HepG2 (cell line): ENCODE measurements around the gene IFT172. TPM values are rescaled to one million over a fixed set of nuclear protein-coding genes. Genes with fewer than 3 reads are reported as not detected.
A peak's percentile ranks its signal among the peaks of the same experiment; 100 is the strongest.

Experiments
- CCAR2 ChIP-seq: fragments of 200-400 bp; formaldehyde crosslinking; optimal IDR thresholded peaks from 2 replicates; pipeline ENCODE3; 2018; ENCODE audit warnings: low read depth, mild to moderate bottlenecking, low read length, moderate library complexity
- FOSL2 ChIP-seq: sonication (generic); formaldehyde crosslinking; IDR thresholded peaks from 2 replicates; pipeline ENCODE4 v1.4.0; 2020; ENCODE audit warnings: missing genetic modification reagents
- NFATC3 ChIP-seq: sonication (generic); formaldehyde crosslinking; IDR thresholded peaks from 2 replicates; pipeline ENCODE4 v1.5.1; 2020; ENCODE audit warnings: mild to moderate bottlenecking, missing genetic modification reagents
- PATZ1 ChIP-seq: sonication (generic); formaldehyde crosslinking; IDR thresholded peaks from 2 replicates; pipeline ENCODE4 v1.4.0; 2020; ENCODE audit warnings: missing genetic modification reagents
- TEAD2 ChIP-seq: sonication (generic); formaldehyde crosslinking; IDR thresholded peaks from 2 replicates; pipeline ENCODE4 v1.9.0; 2021; ENCODE audit warnings: missing genetic modification reagents
- ZBTB26 ChIP-seq: IDR thresholded peaks from 2 replicates; pipeline ENCODE4 v1.6.1; 2016; ENCODE audit warnings: missing compliant biosample characterization, missing genetic modification reagents, borderline replicate concordance
- ZBTB8A ChIP-seq: sonication (generic); formaldehyde crosslinking; IDR thresholded peaks from 2 replicates; pipeline ENCODE4 v1.4.0; 2020; ENCODE audit warnings: mild to moderate bottlenecking, low read depth, missing genetic modification reagents, borderline replicate concordance
- ZNF138 ChIP-seq: sonication (generic); formaldehyde crosslinking; IDR thresholded peaks from 2 replicates; pipeline ENCODE4 v1.5.0; 2020; ENCODE audit warnings: mild to moderate bottlenecking, low read depth, missing genetic modification reagents
- ZNF232 ChIP-seq: sonication (generic); formaldehyde crosslinking; IDR thresholded peaks from 2 replicates; pipeline ENCODE4 v1.4.0; 2020; ENCODE audit warnings: missing genetic modification reagents, borderline replicate concordance
- ZNF30 ChIP-seq: sonication (generic); formaldehyde crosslinking; IDR thresholded peaks from 2 replicates; pipeline ENCODE4 v1.5.0; 2020; ENCODE audit warnings: mild to moderate bottlenecking, missing genetic modification reagents
- ZNF407 ChIP-seq: sonication (generic); formaldehyde crosslinking; IDR thresholded peaks from one replicate; pipeline ENCODE4 v1.5.1; 2020; ENCODE audit warnings: mild to moderate bottlenecking, missing genetic modification reagents; ENCODE audit errors: not compliant biosample characterization
- ZNF510 ChIP-seq: sonication (generic); formaldehyde crosslinking; IDR thresholded peaks from 2 replicates; pipeline ENCODE4 v1.4.0; 2020; ENCODE audit warnings: low read depth, mild to moderate bottlenecking, missing genetic modification reagents
- ZNF597 ChIP-seq: sonication (generic); formaldehyde crosslinking; IDR thresholded peaks from 2 replicates; pipeline ENCODE4 v1.5.0; 2020; ENCODE audit warnings: missing genetic modification reagents
- ZNF704 ChIP-seq: sonication (generic); formaldehyde crosslinking; IDR thresholded peaks from 2 replicates; pipeline ENCODE4 v1.8.1; 2023; ENCODE audit warnings: mild to moderate bottlenecking, inconsistent platforms, moderate library complexity, missing genetic modification reagents, borderline replicate concordance
- ZNF75D ChIP-seq: sonication (generic); formaldehyde crosslinking; IDR thresholded peaks from 2 replicates; pipeline ENCODE4 v1.8.1; 2023; ENCODE audit warnings: missing genetic modification reagents, mild to moderate bottlenecking, borderline replicate concordance
- ZSCAN25 ChIP-seq: sonication (generic); formaldehyde crosslinking; IDR thresholded peaks from 2 replicates; pipeline ENCODE4 v1.8.0; 2022; ENCODE audit warnings: mild to moderate bottlenecking, missing genetic modification reagents
- polyA plus RNA-seq, 8 experiments: library from polyadenylated mRNA; depleted of rRNA in 3 of 8; stranded (reverse) in 7 of 8; unstranded in 1 of 8; fragments of >200 nt; fragmentation: Illumina TruSeq in 4 of 8; extraction: Trizol in 4 of 8; gene quantifications; 2 replicates each; pipeline versions ENCODE4 v1.2.1 to v1.2.3, GENCODE V29; 2011 to 2016; ENCODE audit warnings: low read depth in 4 of 8, missing spikeins in 1 of 8, mixed read lengths in 1 of 8; ENCODE audit not compliant: insufficient read depth in 1 of 8
- total RNA-seq, 5 experiments: library from RNA; depleted of rRNA; stranded (reverse); fragments of >200 nt; fragmentation: Illumina TruSeq; extraction: Trizol; gene quantifications; 2 replicates each; pipeline ENCODE4 v1.2.3, GENCODE V29; 2016; ENCODE audit warnings: low read depth in 1 of 5

Gene IFT172
- total and polyA plus RNA-seq, 2 of the 13 experiments (the other 11 are each of a cell fraction or from before 2014, with no cell fraction given): 21.6 to 35.7 TPM

GRCh38 chr2:27489118-27489497 lies 435 bp downstream of the IFT172 start (continued):
- TF ChIP-seq ZBTB8A (CRISPR knock-in tag): no peak
- no peak for TF ChIP-seq ZNF75D (CRISPR knock-in tag)
- TF ChIP-seq ZSCAN25: 0 out of 2 replicates have a peak, but pooled peaks have one; percentile 20
- TF ChIP-seq ZNF407 (CRISPR knock-in tag): peak; percentile 34
- TF ChIP-seq ZNF597 (CRISPR knock-in tag): no peak
- TF ChIP-seq TEAD2 (CRISPR knock-in tag): no peak
- TF ChIP-seq ZBTB26 (CRISPR knock-in tag): no peak
- no peak; the same call in 1 of the 2 replicates for TF ChIP-seq ZNF30 (CRISPR knock-in tag)
- TF ChIP-seq ZNF138 (CRISPR knock-in tag): no peak
- TF ChIP-seq CCAR2: no peak
- no peak for TF ChIP-seq PATZ1
- no peak for TF ChIP-seq ZNF704 (CRISPR knock-in tag)
- 0 out of 2 replicates have a peak, but pooled peaks have one; percentile 55 for TF ChIP-seq NFATC3 (CRISPR knock-in tag)
- TF ChIP-seq ZNF232 (CRISPR knock-in tag): no peak; the same call in 1 of the 2 replicates
- no peak for TF ChIP-seq FOSL2 (CRISPR knock-in tag)
- TF ChIP-seq ZNF510 (CRISPR knock-in tag): no peak
